Prostate gland (tissue), 2 donors: ENCODE results near the gene PDE9A. TPM values are rescaled to one million over a fixed set of nuclear protein-coding genes. Genes with fewer than 3 reads are reported as not detected.

Experiments used
- DNase-seq: peaks from one replicate; pipeline ENCODE4 v3.0.0-alpha.2; 2019; ENCODE audit warnings: low spot score
- H3K27ac ChIP-seq, 2 donors: fragments of 200-600 bp; sonication (generic); 2 replicates each; pipeline ENCODE4 v1.5.1; 2017 to 2019
- H3K27me3 ChIP-seq: fragments of 200-600 bp; sonication (generic); replicated peaks from 2 replicates; pipeline ENCODE4 v1.5.1; 2019; ENCODE audit not compliant: insufficient read depth
- H3K36me3 ChIP-seq, 2 donors: fragments of 200-600 bp; sonication (generic); 1 replicate in 1 of 2; 2 replicates in 1 of 2; pipeline versions ENCODE4 v1.5.1 to v1.8.1; 2017 to 2019
- H3K4me1 ChIP-seq: fragments of 200-600 bp; sonication (generic); replicated peaks from 2 replicates; pipeline ENCODE4 v1.5.1; 2019
- H3K4me3 ChIP-seq, 2 donors: fragments of 200-600 bp; sonication (generic); 2 replicates each; pipeline ENCODE4 v1.5.1; 2017 to 2019
- H3K9me3 ChIP-seq: fragments of 200-600 bp; sonication (generic); 2 replicates; pipeline ENCODE4 v1.5.1; 2017
- POLR2A ChIP-seq: fragments of 450-650 bp; IDR thresholded peaks from one replicate; pipeline ENCODE4 v1.6.1; 2016; ENCODE audit warnings: antibody characterized with exemption, mild to moderate bottlenecking
- POLR2AphosphoS5 ChIP-seq: sonication (generic); formaldehyde crosslinking; IDR thresholded peaks from one replicate; pipeline ENCODE4 v1.6.1; 2017; ENCODE audit warnings: antibody characterized with exemption
- WGBS: methylation state at CpG from one replicate; pipeline ENCODE4 v1.1.5; 2018; 5-methylcytosine and 5-hydroxymethylcytosine counted together
- intact Hi-C: fragments of 100-400 bp; cut with DNase I; formaldehyde crosslinking; loops from one replicate; pipeline ENCODE4 v1.14.2; 2022
- total RNA-seq, 2 donors: library from RNA; depleted of rRNA; stranded (reverse); fragments of >200 nt; gene quantifications; one replicate each; pipeline ENCODE4 v1.1.0, GENCODE V29; 2016
- TF ChIP-seq, protein P1 (sequence below), 4 experiments: fragments of 200-600 bp in 2 of 4; fragments of 450-650 bp in 2 of 4; sonication (generic) in 2 of 4; IDR thresholded peaks; 1 replicate in 3 of 4; 2 replicates in 1 of 4; pipeline ENCODE4 v1.5.1; 2016 to 2019; ENCODE audit warnings: antibody characterized with exemption in 4 of 4, mild to moderate bottlenecking in 2 of 4, moderate library complexity in 2 of 4

The PDE9A gene
- total RNA-seq, 2 donors from 2014 or later = 80.0 to 93.6 TPM

DNA sequence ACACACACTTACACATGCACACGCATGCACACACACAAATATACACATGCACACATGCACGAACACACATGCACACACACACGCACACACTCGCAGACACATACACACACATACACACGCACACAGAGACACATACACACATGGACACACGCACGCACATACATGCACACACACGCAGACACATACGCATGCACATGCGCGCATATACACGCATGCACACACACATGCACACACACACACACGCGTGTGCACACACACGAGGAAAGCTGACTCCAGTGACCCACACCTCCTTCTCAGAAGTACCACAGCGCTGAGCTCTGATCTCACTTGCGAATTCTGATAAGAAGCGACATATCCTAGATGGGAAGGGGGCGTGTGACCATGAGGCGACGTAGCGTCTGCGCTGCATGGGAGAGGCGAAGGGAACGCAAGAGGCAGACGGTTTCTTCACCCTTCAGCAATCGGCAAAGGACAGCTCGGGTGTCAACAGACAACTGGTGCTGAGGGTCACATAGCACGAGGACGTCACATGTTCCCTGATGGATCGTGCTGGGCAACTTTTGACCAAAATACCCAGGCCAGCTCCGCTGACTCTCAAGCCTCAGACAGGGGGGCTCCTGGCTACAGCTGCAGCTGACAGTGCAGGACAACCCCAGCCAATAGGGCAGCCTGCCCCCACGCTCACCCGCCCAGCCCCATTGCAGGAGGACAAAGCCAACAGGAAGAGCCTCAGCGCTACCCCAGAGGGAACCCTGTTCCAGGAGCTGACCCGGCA is 16.0 kb upstream of the PDE9A start:
- H3K9me3 ChIP-seq = no peaks in the 10 kb centered on the region
- no peak overlapping the region for H3K4me3 ChIP-seq
- H3K27me3 ChIP-seq = no peaks in the 10 kb centered on the region
- no peaks in the 10 kb centered on the region for H3K36me3 ChIP-seq
- no peak for DNase-seq
- no peaks in the 10 kb centered on the region for H3K4me1 ChIP-seq
- TF ChIP-seq, protein P1, sequence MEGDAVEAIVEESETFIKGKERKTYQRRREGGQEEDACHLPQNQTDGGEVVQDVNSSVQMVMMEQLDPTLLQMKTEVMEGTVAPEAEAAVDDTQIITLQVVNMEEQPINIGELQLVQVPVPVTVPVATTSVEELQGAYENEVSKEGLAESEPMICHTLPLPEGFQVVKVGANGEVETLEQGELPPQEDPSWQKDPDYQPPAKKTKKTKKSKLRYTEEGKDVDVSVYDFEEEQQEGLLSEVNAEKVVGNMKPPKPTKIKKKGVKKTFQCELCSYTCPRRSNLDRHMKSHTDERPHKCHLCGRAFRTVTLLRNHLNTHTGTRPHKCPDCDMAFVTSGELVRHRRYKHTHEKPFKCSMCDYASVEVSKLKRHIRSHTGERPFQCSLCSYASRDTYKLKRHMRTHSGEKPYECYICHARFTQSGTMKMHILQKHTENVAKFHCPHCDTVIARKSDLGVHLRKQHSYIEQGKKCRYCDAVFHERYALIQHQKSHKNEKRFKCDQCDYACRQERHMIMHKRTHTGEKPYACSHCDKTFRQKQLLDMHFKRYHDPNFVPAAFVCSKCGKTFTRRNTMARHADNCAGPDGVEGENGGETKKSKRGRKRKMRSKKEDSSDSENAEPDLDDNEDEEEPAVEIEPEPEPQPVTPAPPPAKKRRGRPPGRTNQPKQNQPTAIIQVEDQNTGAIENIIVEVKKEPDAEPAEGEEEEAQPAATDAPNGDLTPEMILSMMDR (IDR thresholded peaks at IDR 0.05) = no peak
- TF ChIP-seq POLR2AphosphoS5 (no peak), POLR2A (no peak)
- H3K27ac ChIP-seq = no peak overlapping the region
- intact Hi-C loops = no loop called here
- WGBS = 85% methylated on average over 36 of the region's 36 CpGs

DNA sequence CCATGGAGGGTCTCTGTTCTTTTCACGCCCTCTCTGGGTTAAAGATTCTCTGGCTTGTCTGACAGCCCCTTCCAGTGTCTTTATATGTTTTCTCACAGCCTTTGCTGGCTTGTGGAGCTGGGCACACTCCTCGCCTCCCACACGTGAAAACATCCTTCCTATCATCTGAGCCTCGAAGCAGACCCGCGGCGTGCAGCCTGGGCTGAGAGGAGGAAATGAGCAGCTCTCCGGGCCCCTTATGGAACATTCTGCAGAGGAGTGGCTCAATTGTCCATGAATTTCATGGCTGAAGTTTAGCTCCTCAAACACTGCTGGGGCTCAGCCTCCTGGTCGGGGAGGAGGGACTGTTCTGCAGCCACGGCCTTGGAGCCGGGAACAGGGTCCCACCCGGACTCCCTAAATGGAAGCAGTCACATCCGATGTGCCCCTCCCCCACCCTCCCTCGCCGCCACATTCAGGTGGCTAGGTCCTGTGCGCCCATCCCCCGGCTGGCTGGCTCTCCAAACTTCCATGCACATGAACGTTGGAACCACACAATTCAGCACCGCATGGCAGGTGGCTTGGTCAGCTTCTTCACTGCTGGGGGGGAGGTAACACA is 15.1 kb upstream of the PDE9A start:
- WGBS = 40% methylated on average over 19 of the region's 19 CpGs
- H3K27me3 ChIP-seq = no peaks in the 10 kb centered on the region
- intact Hi-C loops = no loop called here

DNA sequence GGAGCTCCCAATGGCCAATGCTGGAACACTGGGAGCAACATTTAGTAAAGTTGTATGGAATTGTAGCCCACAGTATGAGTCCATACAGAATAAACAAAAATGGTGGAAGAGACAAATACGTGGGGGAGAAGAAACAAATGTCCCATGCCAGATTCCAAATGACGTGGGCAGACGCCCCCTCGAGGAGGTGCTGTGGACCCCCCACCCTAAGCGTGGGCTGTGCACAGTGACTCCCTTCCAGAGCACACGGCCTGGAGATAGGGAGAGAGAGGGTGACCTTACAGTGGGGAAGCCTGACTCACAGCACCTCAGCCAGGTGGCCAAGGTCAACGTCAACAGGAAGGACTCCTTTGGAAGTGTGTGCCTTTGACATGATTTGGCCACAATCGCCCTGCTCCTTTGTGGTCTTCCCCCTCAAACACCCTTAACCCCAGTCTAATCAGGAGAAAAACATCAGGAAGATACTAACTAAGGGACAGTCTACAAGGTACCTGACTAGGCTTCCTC is 13.7 kb upstream of the PDE9A start:
- TF ChIP-seq, protein P1 (IDR thresholded peaks at IDR 0.05) = no peak
- no peak for TF ChIP-seq POLR2AphosphoS5
- no peak for TF ChIP-seq POLR2A
- H3K36me3 ChIP-seq = no peaks in the 10 kb centered on the region
- no peak overlapping the region for H3K27ac ChIP-seq
- no peaks in the 10 kb centered on the region for H3K27me3 ChIP-seq
- H3K4me1 ChIP-seq = no peaks in the 10 kb centered on the region
- DNase-seq = no peak
- H3K9me3 ChIP-seq = no peaks in the 10 kb centered on the region
- H3K4me3 ChIP-seq = no peak overlapping the region
- 93% methylated on average over 8 of the region's 8 CpGs for WGBS
- intact Hi-C loops = no loop called here

More for the DNA sequence above, 15.1 kb upstream of the PDE9A start:
- Histone ChIP-seq H3K9me3 (no peaks in the 10 kb centered on the region), H3K36me3 (no peaks in the 10 kb centered on the region), H3K4me3 (no peak overlapping the region), H3K27ac (no peak overlapping the region), H3K4me1 (no peaks in the 10 kb centered on the region)
- TF ChIP-seq POLR2AphosphoS5 (no peak), POLR2A (no peak)
- TF ChIP-seq, protein P1 (IDR thresholded peaks at IDR 0.05) = no peak
- DNase-seq = no peak

DNA sequence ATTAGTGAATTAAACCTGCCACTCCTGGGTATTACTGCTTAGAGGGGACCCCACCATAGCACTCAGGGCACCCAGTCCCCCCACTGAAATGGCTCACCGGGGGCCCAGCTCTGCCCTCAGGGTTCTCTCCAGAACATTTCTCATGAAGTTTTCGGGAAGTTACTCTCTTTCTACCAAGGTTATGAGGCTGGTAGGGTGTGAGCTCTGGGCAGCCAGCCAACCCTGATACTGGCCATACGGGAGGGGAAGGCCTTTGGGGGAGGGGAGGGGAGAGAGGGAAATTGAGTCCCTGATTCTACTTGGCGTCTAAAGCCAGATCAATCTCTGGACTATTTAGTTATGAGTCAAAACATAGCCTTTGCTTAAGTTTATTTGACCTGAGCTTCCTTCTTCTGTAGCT is 12.9 kb upstream of the PDE9A start:
- WGBS = 22% methylated on average over 4 of the region's 4 CpGs
- Histone ChIP-seq H3K36me3 (no peaks in the 10 kb centered on the region), H3K27me3 (no peaks in the 10 kb centered on the region), H3K27ac (no peak overlapping the region), H3K4me1 (no peaks in the 10 kb centered on the region), H3K4me3 (no peak overlapping the region), H3K9me3 (no peaks in the 10 kb centered on the region)
- TF ChIP-seq, protein P1 (IDR thresholded peaks at IDR 0.05) = no peak
- TF ChIP-seq POLR2A (no peak), POLR2AphosphoS5 (no peak)
- intact Hi-C loops = no loop called here
- no peak for DNase-seq
